A673 (cell line): ENCODE results near the gene EDEM1. TPM values are rescaled to one million over a fixed set of nuclear protein-coding genes. Genes with fewer than 3 reads are reported as not detected.

Experiments
- BruUV-seq: library from RNA; stranded (reverse); fragments of 400-500 nt; replicated peaks from 2 replicates; lab custom pipeline; 2021; lab: Mats Ljungman, UMichigan
- CTCF ChIA-PET: fragments of 300-600 bp; sonication (Branson Sonifier 250); formaldehyde crosslinking; loops from one replicate; lab custom pipeline; 2022; ENCODE audit warnings: antibody characterized with exemption; lab: Charles Lee
- POLR2A ChIA-PET: fragments of 300-600 bp; sonication (Branson Sonifier 250); formaldehyde crosslinking; loops from one replicate; lab custom pipeline; 2022; ENCODE audit warnings: antibody characterized with exemption; ENCODE audit not compliant: low non-redundant PET; lab: Charles Lee
- DNase-seq: peaks from one replicate; pipeline ENCODE4 v3.0.0-alpha.2; 2015; ENCODE audit warnings: low spot score
- H3K27ac ChIP-seq: fragments of 200-600 bp; sonication (generic); 2 replicates; pipeline ENCODE4 v1.5.1; 2016; ENCODE audit warnings: mixed run types, low read depth, mild to moderate bottlenecking, mixed read lengths, antibody characterized with exemption, low read length; ENCODE audit not compliant: poor library complexity, severe bottlenecking
- H3K27me3 ChIP-seq: fragments of 200-600 bp; sonication (generic); replicated peaks from 2 replicates; pipeline ENCODE4 v1.6.1; 2017; ENCODE audit warnings: mixed run types, low read depth, mild to moderate bottlenecking, mixed read lengths, antibody characterized with exemption, low read length; ENCODE audit not compliant: insufficient read depth, poor library complexity
- H3K36me3 ChIP-seq: fragments of 200-600 bp; sonication (generic); 2 replicates; pipeline ENCODE4 v1.6.1; 2016; ENCODE audit warnings: mixed run types, mild to moderate bottlenecking, mixed read lengths, antibody characterized with exemption, low read length; ENCODE audit not compliant: insufficient read depth, poor library complexity, severe bottlenecking
- H3K4me1 ChIP-seq: fragments of 200-600 bp; sonication (generic); 2 replicates; pipeline ENCODE4 v1.6.1; 2017; ENCODE audit warnings: mixed run types, mild to moderate bottlenecking, mixed read lengths, antibody characterized with exemption, low read length; ENCODE audit not compliant: insufficient read depth, poor library complexity, severe bottlenecking
- H3K4me3 ChIP-seq: fragments of 200-600 bp; sonication (generic); 2 replicates; pipeline ENCODE4 v1.5.1; 2016; ENCODE audit warnings: low read depth, mixed run types, mild to moderate bottlenecking, mixed read lengths, low read length; ENCODE audit not compliant: poor library complexity, severe bottlenecking
- H3K9me3 ChIP-seq: fragments of 200-600 bp; sonication (generic); 2 replicates; pipeline ENCODE4 v1.6.1; 2016; ENCODE audit warnings: mixed run types, low read depth, mild to moderate bottlenecking, mixed read lengths, antibody characterized with exemption, low read length; ENCODE audit not compliant: poor library complexity, severe bottlenecking
- EZH2 ChIP-seq: fragments of 200-600 bp; sonication (generic); IDR thresholded peaks from 2 replicates; pipeline ENCODE4 v1.6.1; 2017; ENCODE audit warnings: borderline replicate concordance, low read depth, mild to moderate bottlenecking, mixed read lengths, antibody characterized with exemption, low read length; ENCODE audit not compliant: poor library complexity, severe bottlenecking
- intact Hi-C: fragments of 100-400 bp; cut with micrococcal nuclease; formaldehyde crosslinking; loops from one replicate; pipeline ENCODE4 v1.10.0; 2022; ENCODE audit not compliant: unreplicated experiment
- total RNA-seq: library from RNA; stranded (reverse); gene quantifications from 2 replicates; pipeline ENCODE4 v1.2.3, GENCODE V29; 2021
- TF ChIP-seq, protein P1 (sequence below): fragments of 300-800, 200-600 bp; sonication (generic); conservative IDR thresholded peaks from 2 replicates; pipeline ENCODE4 v1.5.1; 2017; ENCODE audit warnings: low read depth, mild to moderate bottlenecking, antibody characterized with exemption, low read length, moderate library complexity, mixed read lengths

The EDEM1 gene
- total RNA-seq, 1 experiment from 2014 or later, result 32.1 TPM

DNA sequence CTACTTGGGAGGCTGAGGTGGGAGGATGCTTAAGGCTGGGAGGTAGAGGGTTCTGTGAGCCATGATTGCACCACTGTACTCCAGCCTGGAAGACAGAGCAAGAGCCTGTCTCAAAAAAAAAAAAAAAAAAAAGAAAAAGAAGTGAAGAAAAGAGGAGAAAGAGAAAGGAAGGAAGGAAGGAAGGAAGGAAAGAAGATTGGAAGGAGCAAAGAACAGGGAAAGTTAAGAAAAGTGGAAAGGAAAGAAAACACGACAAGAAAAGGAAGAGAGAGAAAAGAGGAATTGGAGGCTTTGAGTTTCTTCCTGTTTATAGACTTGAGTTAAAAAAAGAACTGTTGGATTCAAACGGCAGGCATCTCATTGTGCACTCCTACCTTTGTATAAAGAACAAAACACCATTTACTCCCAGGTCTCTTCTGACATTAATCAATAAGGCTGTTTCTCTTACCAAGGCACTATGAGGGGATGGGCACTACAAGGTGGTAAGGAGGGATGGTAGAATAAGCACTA lies 73.5 kb downstream of the EDEM1 start:
- ChIA-PET POLR2A (no interaction called here), CTCF (no interaction called here)
- BruUV-seq, result no TSS peak
- H3K27ac ChIP-seq, result no peak overlapping the region
- no peaks in the 10 kb centered on the region for H3K27me3 ChIP-seq
- intact Hi-C loops, result no loop called here
- DNase-seq, result no peak
- no peak overlapping the region for H3K4me3 ChIP-seq
- TF ChIP-seq, protein P1, sequence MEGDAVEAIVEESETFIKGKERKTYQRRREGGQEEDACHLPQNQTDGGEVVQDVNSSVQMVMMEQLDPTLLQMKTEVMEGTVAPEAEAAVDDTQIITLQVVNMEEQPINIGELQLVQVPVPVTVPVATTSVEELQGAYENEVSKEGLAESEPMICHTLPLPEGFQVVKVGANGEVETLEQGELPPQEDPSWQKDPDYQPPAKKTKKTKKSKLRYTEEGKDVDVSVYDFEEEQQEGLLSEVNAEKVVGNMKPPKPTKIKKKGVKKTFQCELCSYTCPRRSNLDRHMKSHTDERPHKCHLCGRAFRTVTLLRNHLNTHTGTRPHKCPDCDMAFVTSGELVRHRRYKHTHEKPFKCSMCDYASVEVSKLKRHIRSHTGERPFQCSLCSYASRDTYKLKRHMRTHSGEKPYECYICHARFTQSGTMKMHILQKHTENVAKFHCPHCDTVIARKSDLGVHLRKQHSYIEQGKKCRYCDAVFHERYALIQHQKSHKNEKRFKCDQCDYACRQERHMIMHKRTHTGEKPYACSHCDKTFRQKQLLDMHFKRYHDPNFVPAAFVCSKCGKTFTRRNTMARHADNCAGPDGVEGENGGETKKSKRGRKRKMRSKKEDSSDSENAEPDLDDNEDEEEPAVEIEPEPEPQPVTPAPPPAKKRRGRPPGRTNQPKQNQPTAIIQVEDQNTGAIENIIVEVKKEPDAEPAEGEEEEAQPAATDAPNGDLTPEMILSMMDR, result no peak
- no peak for TF ChIP-seq EZH2
- no peaks in the 10 kb centered on the region for H3K36me3 ChIP-seq
- H3K4me1 ChIP-seq, result no peaks in the 10 kb centered on the region
- no peaks in the 10 kb centered on the region for H3K9me3 ChIP-seq

- Histone ChIP-seq H3K27me3 (no peaks in the 10 kb centered on the region), H3K27ac (no peak overlapping the region), H3K4me1 (no peaks in the 10 kb centered on the region), H3K4me3 (no peak overlapping the region), H3K9me3 (no peaks in the 10 kb centered on the region), H3K36me3 (no peaks in the 10 kb centered on the region)
- ChIA-PET POLR2A (no interaction called here), CTCF (no interaction called here)
- TF ChIP-seq, protein P1, result no peak
- TF ChIP-seq EZH2, result no peak
- intact Hi-C loops, result no loop called here
- no peak for DNase-seq
- BruUV-seq, result no TSS peak
These were observed 75.0 kb downstream of the EDEM1 start for GRCh38 chr3:5262507-5262906.

DNA sequence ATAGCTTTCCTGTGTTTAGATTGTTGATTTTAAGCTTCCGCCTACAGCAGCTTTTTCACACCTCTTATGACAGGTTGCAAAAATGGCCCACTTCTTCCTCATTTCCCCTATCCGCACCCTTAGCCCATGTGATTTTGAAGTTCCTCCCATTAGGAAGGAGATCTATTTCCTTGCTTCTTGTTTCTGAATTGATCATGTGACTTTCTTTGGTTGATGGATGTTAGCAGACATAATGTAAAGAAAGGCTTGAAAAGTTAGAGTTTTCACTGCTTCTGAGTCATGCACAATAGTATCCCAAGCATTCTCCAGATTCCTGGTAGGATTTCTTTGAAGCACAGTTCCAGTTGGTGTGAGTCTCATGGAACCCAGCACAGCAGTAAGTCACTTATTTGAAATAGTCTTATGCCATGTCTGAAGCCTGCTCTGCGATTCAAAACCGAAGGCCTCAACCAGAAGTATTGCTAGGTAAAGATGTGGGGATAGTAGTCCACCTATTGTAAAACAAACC lies 76.6 kb downstream of the EDEM1 start:
- H3K4me3 ChIP-seq, result no peak overlapping the region
- ChIA-PET POLR2A (no interaction called here), CTCF (no interaction called here)
- no peaks in the 10 kb centered on the region for H3K36me3 ChIP-seq
- H3K27ac ChIP-seq, result no peak overlapping the region
- DNase-seq, result no peak
- no peaks in the 10 kb centered on the region for H3K4me1 ChIP-seq
- intact Hi-C loops, result no loop called here
- H3K27me3 ChIP-seq, result peaks cover 5% of the 10 kb centered on the region
- BruUV-seq, result no TSS peak
- H3K9me3 ChIP-seq, result no peaks in the 10 kb centered on the region
- TF ChIP-seq, protein P1, result no peak
- TF ChIP-seq EZH2, result no peak
